ENCODE results near the gene KLHDC9.

- TF ChIP-seq, protein P1, sequence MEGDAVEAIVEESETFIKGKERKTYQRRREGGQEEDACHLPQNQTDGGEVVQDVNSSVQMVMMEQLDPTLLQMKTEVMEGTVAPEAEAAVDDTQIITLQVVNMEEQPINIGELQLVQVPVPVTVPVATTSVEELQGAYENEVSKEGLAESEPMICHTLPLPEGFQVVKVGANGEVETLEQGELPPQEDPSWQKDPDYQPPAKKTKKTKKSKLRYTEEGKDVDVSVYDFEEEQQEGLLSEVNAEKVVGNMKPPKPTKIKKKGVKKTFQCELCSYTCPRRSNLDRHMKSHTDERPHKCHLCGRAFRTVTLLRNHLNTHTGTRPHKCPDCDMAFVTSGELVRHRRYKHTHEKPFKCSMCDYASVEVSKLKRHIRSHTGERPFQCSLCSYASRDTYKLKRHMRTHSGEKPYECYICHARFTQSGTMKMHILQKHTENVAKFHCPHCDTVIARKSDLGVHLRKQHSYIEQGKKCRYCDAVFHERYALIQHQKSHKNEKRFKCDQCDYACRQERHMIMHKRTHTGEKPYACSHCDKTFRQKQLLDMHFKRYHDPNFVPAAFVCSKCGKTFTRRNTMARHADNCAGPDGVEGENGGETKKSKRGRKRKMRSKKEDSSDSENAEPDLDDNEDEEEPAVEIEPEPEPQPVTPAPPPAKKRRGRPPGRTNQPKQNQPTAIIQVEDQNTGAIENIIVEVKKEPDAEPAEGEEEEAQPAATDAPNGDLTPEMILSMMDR (conservative IDR thresholded peaks at IDR 0.05 in 1 of 2, IDR thresholded peaks at IDR 0.05 in 1 of 2; ENCODE audit: low read depth in 1 of 2, low read length in 2 of 2), result no peak
- TF ChIP-seq EZH2 (IDR thresholded peaks at IDR 0.05; ENCODE audit: low read length, missing control alignments), result no peak
Measured at GRCh38 chr1:161096530-161096929, 1.6 kb upstream of the KLHDC9 start.

Data from fibroblast of lung (primary cell).